NB4 (cell line): ENCODE data around the gene BRD3.

ENCODE experiments used
- POLR2A ChIP-seq: IDR thresholded peaks from 2 replicates; pipeline ENCODE4 v1.6.1; 2011; ENCODE audit warnings: mild to moderate bottlenecking; ENCODE audit not compliant: insufficient read length; ENCODE audit errors: extremely low read depth
- TF ChIP-seq, protein P1 (sequence below): IDR thresholded peaks from 2 replicates; pipeline ENCODE4 v1.6.1; 2011; ENCODE audit warnings: low read depth, low read length
- TF ChIP-seq, protein P2 (sequence below): IDR thresholded peaks from one replicate; pipeline ENCODE4 v1.5.1; 2012; ENCODE audit warnings: low read depth, low read length

DNA sequence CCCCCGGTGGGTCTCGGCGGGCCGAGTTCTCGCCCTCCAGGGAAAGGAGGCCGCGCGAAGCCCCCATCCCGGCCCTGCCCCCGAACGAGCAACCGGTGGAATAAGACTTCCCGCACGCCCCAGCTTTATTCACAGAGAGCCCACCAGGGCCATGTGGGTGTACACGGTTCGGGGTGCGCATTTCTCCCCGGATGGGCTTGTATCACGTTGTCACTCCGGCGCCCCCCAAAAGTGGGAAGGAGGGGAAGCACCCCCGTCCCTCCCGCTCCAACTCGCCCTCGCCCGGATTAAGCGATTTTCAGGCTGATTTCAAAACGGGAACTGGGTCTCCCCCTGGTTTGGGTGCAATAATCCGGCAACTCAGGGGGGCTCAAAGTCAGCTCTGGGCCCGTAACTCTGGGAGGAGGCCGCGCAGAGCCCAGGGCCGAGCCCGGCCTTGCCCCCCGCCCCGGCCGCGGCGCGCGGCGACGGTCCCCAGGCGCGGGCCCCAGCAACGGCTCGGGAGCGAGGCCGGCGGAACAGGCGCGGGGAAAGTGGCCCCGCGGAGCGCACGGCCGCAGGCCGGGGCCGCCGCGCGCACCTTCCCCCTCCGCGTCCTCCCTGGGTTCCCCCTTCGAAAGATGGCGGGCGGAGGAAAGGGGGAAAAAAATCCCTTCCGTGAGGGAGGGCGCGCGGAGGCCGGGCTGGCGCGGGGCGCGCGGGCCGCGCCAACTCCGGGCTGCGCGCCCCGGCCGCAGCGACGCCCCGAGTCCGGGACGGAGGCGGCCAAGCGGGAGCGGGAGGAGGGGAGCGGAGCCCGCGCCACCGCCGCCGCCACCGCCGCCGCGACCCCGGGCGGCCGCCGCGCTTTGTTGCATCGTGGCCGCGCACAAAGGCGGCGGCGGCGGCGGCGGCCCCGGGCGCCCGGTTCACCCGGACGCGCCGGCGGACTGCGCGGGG, 644 bp downstream of the BRD3 start:
- TF ChIP-seq, protein P1, sequence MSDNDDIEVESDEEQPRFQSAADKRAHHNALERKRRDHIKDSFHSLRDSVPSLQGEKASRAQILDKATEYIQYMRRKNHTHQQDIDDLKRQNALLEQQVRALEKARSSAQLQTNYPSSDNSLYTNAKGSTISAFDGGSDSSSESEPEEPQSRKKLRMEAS = no peak
- TF ChIP-seq POLR2A = no peak
- TF ChIP-seq, protein P2, sequence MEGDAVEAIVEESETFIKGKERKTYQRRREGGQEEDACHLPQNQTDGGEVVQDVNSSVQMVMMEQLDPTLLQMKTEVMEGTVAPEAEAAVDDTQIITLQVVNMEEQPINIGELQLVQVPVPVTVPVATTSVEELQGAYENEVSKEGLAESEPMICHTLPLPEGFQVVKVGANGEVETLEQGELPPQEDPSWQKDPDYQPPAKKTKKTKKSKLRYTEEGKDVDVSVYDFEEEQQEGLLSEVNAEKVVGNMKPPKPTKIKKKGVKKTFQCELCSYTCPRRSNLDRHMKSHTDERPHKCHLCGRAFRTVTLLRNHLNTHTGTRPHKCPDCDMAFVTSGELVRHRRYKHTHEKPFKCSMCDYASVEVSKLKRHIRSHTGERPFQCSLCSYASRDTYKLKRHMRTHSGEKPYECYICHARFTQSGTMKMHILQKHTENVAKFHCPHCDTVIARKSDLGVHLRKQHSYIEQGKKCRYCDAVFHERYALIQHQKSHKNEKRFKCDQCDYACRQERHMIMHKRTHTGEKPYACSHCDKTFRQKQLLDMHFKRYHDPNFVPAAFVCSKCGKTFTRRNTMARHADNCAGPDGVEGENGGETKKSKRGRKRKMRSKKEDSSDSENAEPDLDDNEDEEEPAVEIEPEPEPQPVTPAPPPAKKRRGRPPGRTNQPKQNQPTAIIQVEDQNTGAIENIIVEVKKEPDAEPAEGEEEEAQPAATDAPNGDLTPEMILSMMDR = no peak
